Breast epithelium (tissue), 4 donors: ENCODE results near the gene ITGB5. TPM values are rescaled to one million over a fixed set of nuclear protein-coding genes. Genes with fewer than 3 reads are reported as not detected.

Experiments
- DNase-seq, 2 donors: peaks; one replicate each; pipeline ENCODE4 v3.0.0-alpha.2; 2019; ENCODE audit warnings: low spot score in 2 of 2
- H3K27ac ChIP-seq, 2 donors: fragments of 200-600 bp; sonication (generic) in 1 of 2; one replicate each; pipeline ENCODE4 v1.5.1; 2016 to 2019; ENCODE audit warnings: mild to moderate bottlenecking in 1 of 2
- H3K27me3 ChIP-seq, 2 donors: fragments of 200-600 bp; sonication (generic) in 1 of 2; one replicate each; pipeline versions ENCODE4 v1.5.1 to v1.6.0; 2017 to 2019; ENCODE audit warnings: control low read depth in 1 of 2, mild to moderate bottlenecking in 1 of 2
- H3K36me3 ChIP-seq: fragments of 200-600 bp; one replicate; pipeline ENCODE4 v1.5.1; 2019
- H3K4me1 ChIP-seq, 2 donors: fragments of 200-600 bp; sonication (generic); one replicate each; pipeline ENCODE4 v1.5.1; 2016 to 2019; ENCODE audit warnings: control low read depth in 1 of 2
- H3K4me3 ChIP-seq, 3 donors: fragments of 200-600 bp; sonication (generic); 1 replicate in 2 of 3; 2 replicates in 1 of 3; pipeline ENCODE4 v1.5.1; 2016 to 2019; ENCODE audit warnings: mild to moderate bottlenecking in 3 of 3, moderate library complexity in 2 of 3
- H3K9me3 ChIP-seq, 2 donors: fragments of 200-600 bp; sonication (generic) in 1 of 2; one replicate each; pipeline ENCODE4 v1.5.1; 2016 to 2019; ENCODE audit warnings: control low read depth in 1 of 2
- CTCF ChIP-seq, 3 donors: fragments of 450-650 bp; IDR thresholded peaks; one replicate each; pipeline ENCODE4 v1.5.1; 2016 to 2017; ENCODE audit warnings: antibody characterized with exemption in 3 of 3, mild to moderate bottlenecking in 3 of 3, moderate library complexity in 3 of 3
- POLR2A ChIP-seq: fragments of 450-650 bp; IDR thresholded peaks from one replicate; pipeline ENCODE4 v1.6.1; 2016; ENCODE audit warnings: antibody characterized with exemption, mild to moderate bottlenecking, moderate library complexity
- POLR2AphosphoS5 ChIP-seq, 3 donors: sonication (generic); formaldehyde crosslinking; IDR thresholded peaks; one replicate each; pipeline ENCODE4 v1.6.1; 2017; ENCODE audit warnings: antibody characterized with exemption in 3 of 3
- intact Hi-C: fragments of 100-400 bp; cut with DNase I; formaldehyde crosslinking; loops from one replicate; pipeline ENCODE4 v1.15.1; 2023; ENCODE audit warnings: low total_unique reads
- total RNA-seq, 3 donors: library from RNA; depleted of rRNA; stranded (reverse); fragments of >200 nt; gene quantifications; one replicate each; pipeline ENCODE4 v1.1.0, GENCODE V29; 2016

The ITGB5 gene
- total RNA-seq, 3 donors from 2014 or later = 80.1 to 286 (median 181) TPM

DNA sequence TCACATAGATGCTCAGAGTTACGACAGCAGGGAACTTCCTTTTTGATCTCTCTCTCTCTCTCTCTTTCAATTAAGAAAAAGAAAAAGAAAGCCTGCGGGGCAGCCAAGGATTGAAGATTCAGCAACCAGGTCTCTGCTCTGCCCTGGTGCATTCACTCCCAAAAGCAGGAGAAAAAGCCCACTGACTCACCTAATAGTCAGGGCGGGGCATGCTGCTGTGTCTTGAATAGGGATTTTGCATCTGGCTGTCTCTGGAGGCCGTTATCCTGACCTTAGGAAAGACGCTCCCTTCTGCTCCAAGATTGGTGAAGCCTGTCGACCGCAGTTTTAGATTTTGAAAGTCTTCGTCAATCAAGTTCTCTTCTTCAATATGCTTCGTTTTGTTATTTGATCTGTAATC is 20.8 kb upstream of the ITGB5 start:
- intact Hi-C loops = no loop called here
- Histone ChIP-seq H3K9me3 (no peaks in the 10 kb centered on the region), H3K27me3 (no peaks in the 10 kb centered on the region), H3K27ac (no peak overlapping the region), H3K4me1 (no peaks in the 10 kb centered on the region), H3K4me3 (no peak overlapping the region), H3K36me3 (no peaks in the 10 kb centered on the region)
- DNase-seq = no peak
- no peak for TF ChIP-seq POLR2A
- TF ChIP-seq CTCF (IDR thresholded peaks at IDR 0.05) = no peak
- no peak for TF ChIP-seq POLR2AphosphoS5 (IDR thresholded peaks at IDR 0.05)

- TF ChIP-seq POLR2A = no peak
- TF ChIP-seq CTCF (IDR thresholded peaks at IDR 0.05) = no peak
- TF ChIP-seq POLR2AphosphoS5 (IDR thresholded peaks at IDR 0.05) = no peak
- Histone ChIP-seq H3K9me3 (no peaks in the 10 kb centered on the region), H3K36me3 (no peaks in the 10 kb centered on the region), H3K27me3 (no peaks in the 10 kb centered on the region), H3K4me1 (no peaks in the 10 kb centered on the region), H3K27ac (no peak overlapping the region), H3K4me3 (no peak overlapping the region)
- no peak for DNase-seq
- intact Hi-C loops = loop anchor here (5.0 kb wide), 1 partner anchor 143 kb away; no protein-coding TSS in a partner anchor
Measured at GRCh38 chr3:124904835-124905492, 17.8 kb upstream of the ITGB5 start.

DNA sequence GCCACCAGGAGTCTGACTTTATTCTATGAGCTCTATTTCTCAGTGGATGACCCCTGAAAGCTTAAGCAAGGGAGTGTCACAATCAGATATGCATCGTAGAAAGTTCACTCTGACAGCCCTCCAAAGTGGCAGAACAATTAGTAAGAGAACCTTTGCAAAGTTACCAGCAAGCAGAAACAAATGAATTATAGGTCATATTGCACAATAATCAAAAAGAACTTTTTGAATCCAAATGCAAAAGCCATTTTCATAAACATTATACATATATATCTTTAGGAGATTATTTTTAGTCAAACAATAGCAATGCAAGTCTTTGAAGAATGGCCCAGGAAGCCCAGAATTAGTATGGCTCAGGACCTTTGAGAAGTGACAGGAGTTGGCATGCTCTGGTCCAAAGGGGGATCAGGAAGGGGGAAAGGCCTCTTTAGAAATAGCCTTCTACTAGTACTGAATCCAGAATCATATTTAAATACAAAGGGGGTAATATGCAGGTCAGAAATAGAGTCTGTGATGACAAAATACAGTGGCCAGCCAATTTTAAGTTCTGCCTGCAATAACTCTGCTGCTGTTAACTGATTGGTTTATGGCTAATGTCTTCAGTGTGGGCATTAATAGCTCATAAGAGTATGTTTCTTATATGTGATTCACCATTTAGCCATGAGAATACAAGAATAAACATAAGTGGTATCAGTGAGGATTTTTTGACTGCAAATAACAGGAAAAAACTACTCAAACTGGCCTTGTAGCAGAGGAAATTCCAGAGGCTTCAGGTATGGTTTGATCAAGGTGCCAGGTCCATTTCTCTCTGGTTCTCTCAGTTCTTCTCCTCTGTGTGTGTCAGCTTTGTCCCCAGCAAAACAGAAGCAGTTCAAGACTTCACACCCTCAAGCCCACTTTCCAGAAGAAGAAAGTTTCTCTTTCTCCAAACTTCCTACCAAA is 17.0 kb upstream of the ITGB5 start:
- H3K4me1 ChIP-seq = no peaks in the 10 kb centered on the region
- TF ChIP-seq POLR2AphosphoS5 (IDR thresholded peaks at IDR 0.05) (no peak), CTCF (IDR thresholded peaks at IDR 0.05) (no peak), POLR2A (no peak)
- H3K27ac ChIP-seq = no peak overlapping the region
- intact Hi-C loops = loop anchor here (5.0 kb wide), 1 partner anchor 142 kb away; no protein-coding TSS in a partner anchor
- H3K4me3 ChIP-seq = no peak overlapping the region
- no peak for DNase-seq
- no peaks in the 10 kb centered on the region for H3K27me3 ChIP-seq
- no peaks in the 10 kb centered on the region for H3K9me3 ChIP-seq
- no peaks in the 10 kb centered on the region for H3K36me3 ChIP-seq

- H3K27me3 ChIP-seq = no peaks in the 10 kb centered on the region
- H3K27ac ChIP-seq = no peak overlapping the region
- TF ChIP-seq POLR2A (no peak), CTCF (IDR thresholded peaks at IDR 0.05) (no peak), POLR2AphosphoS5 (IDR thresholded peaks at IDR 0.05) (no peak)
- no peak overlapping the region for H3K4me3 ChIP-seq
- no peak for DNase-seq
- H3K4me1 ChIP-seq = no peaks in the 10 kb centered on the region
- intact Hi-C loops = loop anchor here (5.0 kb wide), 1 partner anchor 380 kb away; no protein-coding TSS in a partner anchor
- H3K9me3 ChIP-seq = no peaks in the 10 kb centered on the region
- no peaks in the 10 kb centered on the region for H3K36me3 ChIP-seq
Measured at GRCh38 chr3:124896824-124897526, 9.8 kb upstream of the ITGB5 start.
